Amniotic stem cell (primary cell): ENCODE data around the gene USP2.

Experiments used
- DNase-seq: peaks from one replicate; lab custom pipeline; 2025; lab: John Stamatoyannopoulos, UW

Gene USP2

GRCh38 chr11:119376197-119376847 lies 5.2 kb downstream of the USP2 start:
- DNase-seq: no peak

GRCh38 chr11:119375337-119376196 lies 5.9 kb downstream of the USP2 start:
- no peak for DNase-seq

- no peak for DNase-seq
Measured at GRCh38 chr11:119374632-119375336, 6.7 kb downstream of the USP2 start.

- peak; percentile 17 for DNase-seq
Measured at GRCh38 chr11:119373921-119374631, 7.4 kb downstream of the USP2 start.

GRCh38 chr11:119373059-119373920 lies 8.2 kb downstream of the USP2 start:
- no peak for DNase-seq

- no peak for DNase-seq
Measured at GRCh38 chr11:119372260-119373058, 9.0 kb downstream of the USP2 start.

- no peak for DNase-seq
Measured at GRCh38 chr11:119371778-119372182, 9.7 kb downstream of the USP2 start.

- no peak for DNase-seq
Measured at GRCh38 chr11:119371067-119371601, 10.4 kb downstream of the USP2 start.

GRCh38 chr11:119370486-119371046 lies 10.9 kb downstream of the USP2 start:
- DNase-seq: no peak

GRCh38 chr11:119369132-119369925 lies 12.2 kb downstream of the USP2 start:
- DNase-seq: no peak

- DNase-seq: no peak
Measured at GRCh38 chr11:119368121-119369034, 13.1 kb downstream of the USP2 start.

- no peak for DNase-seq
Measured at GRCh38 chr11:119367661-119368120, 13.8 kb downstream of the USP2 start.

GRCh38 chr11:119366690-119367620 lies 14.5 kb downstream of the USP2 start:
- no peak for DNase-seq

- no peak for DNase-seq
Measured at GRCh38 chr11:119365071-119365591, 16.4 kb downstream of the USP2 start.

GRCh38 chr11:119363851-119364590 lies 17.5 kb downstream of the USP2 start:
- peak; percentile 18 for DNase-seq
